ENCODE measurements around the gene FAM50B. TPM values are rescaled to one million over a fixed set of nuclear protein-coding genes. Genes with fewer than 3 reads are reported as not detected.
A peak's percentile ranks its signal among the peaks of the same experiment; 100 is the strongest.

The FAM50B gene, protein sequence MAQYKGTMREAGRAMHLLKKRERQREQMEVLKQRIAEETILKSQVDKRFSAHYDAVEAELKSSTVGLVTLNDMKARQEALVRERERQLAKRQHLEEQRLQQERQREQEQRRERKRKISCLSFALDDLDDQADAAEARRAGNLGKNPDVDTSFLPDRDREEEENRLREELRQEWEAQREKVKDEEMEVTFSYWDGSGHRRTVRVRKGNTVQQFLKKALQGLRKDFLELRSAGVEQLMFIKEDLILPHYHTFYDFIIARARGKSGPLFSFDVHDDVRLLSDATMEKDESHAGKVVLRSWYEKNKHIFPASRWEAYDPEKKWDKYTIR
- total RNA-seq = 1 to 10 TPM; 1.9 to 4.7 (median 1.9) TPM
- total RNA-seq (2013) = 5.0 TPM

DNA sequence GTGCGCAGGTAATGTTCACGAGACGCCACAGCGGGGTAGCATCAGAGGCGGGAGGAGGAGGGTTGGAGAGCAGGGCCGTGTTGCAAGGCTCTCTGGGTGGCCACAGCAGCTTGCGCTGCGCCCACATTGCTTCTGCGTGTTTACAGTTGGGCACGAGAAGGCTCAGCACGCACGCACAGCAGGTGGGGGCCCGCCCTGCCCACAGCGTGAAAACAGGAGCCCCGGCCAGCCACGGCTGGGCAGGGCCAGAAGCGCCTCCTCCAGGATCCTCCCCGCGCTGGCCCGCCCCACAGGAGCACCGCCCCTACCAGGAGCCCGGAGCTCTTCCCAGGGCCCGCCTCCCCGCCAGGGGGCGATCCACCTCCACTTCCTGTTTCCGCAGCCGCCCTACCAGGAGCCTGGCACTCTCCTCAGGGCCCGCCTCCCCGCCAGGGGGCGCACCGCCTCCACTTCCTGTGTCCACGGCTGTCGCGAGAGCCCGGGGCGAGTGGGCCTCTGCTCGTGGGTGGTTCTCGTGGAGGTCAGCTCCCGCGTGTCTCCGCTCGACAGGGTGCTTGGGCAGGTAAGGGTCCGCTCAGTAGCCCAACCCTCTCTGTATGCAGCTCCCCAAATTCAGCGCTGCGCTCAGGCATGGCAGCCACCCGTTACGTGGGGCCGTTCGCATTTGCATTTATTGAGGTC is at the start of gene FAM50B:
Gene FAM50B (plus strand): TSS at position 449 of the 681 bp plus-strand sequence. CDS start 439 bp downstream, outside the sequence.
- Histone ChIP-seq H3K27ac (ENCODE audit: low read length) (peak within 1 kb of the TSS; percentile 36), H3K4me1 (ENCODE audit: control insufficient read depth, insufficient read depth, low read length) (peaks cover 14% of the 10 kb centered on the region), H3K4me3 (ENCODE audit: low read length) (peak within 1 kb of the TSS; percentile 54), H3K27me3 (ENCODE audit: control insufficient read depth, insufficient read depth, low read length) (no peaks in the 10 kb centered on the region), H3K36me3 (ENCODE audit: control insufficient read depth, insufficient read depth, low read length) (no peaks in the 10 kb centered on the region), H3K9me3 (ENCODE audit: control insufficient read depth, insufficient read depth, low read length) (peaks cover 6% of the 10 kb centered on the region)
- H3K4me1 Mint-ChIP-seq = peaks cover 16 to 21% of the 10 kb centered on the region in 2 donors
- peak; percentile 90 to 95 (median 91) for ATAC-seq
- peak; percentile 85 to 93 for DNase-seq
- TF ChIP-seq, protein P1, sequence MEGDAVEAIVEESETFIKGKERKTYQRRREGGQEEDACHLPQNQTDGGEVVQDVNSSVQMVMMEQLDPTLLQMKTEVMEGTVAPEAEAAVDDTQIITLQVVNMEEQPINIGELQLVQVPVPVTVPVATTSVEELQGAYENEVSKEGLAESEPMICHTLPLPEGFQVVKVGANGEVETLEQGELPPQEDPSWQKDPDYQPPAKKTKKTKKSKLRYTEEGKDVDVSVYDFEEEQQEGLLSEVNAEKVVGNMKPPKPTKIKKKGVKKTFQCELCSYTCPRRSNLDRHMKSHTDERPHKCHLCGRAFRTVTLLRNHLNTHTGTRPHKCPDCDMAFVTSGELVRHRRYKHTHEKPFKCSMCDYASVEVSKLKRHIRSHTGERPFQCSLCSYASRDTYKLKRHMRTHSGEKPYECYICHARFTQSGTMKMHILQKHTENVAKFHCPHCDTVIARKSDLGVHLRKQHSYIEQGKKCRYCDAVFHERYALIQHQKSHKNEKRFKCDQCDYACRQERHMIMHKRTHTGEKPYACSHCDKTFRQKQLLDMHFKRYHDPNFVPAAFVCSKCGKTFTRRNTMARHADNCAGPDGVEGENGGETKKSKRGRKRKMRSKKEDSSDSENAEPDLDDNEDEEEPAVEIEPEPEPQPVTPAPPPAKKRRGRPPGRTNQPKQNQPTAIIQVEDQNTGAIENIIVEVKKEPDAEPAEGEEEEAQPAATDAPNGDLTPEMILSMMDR (IDR thresholded peaks at IDR 0.05) = peak; percentile 84
- H3K27ac Mint-ChIP-seq = peak within 1 kb of the TSS; percentile 73 to 83
- no peaks in the 10 kb centered on the region for H3K9me3 Mint-ChIP-seq
- H3K27me3 Mint-ChIP-seq (ENCODE audit: low read depth in 2 of 2) = peaks cover 3 to 7% of the 10 kb centered on the region in 2 donors
- H3K4me3 Mint-ChIP-seq = peak within 1 kb of the TSS; percentile 88
- intact Hi-C loops (cut with micrococcal nuclease) = loop anchor here (1.0 to 2.0 kb wide), 2 partner anchors 159 to 170 kb away; no protein-coding TSS in a partner anchor
- H3K36me3 Mint-ChIP-seq = no peaks in the 10 kb centered on the region
- 50% methylated on average over 49 of the region's 49 CpGs for WGBS (ENCODE audit: insufficient coverage)

DNA sequence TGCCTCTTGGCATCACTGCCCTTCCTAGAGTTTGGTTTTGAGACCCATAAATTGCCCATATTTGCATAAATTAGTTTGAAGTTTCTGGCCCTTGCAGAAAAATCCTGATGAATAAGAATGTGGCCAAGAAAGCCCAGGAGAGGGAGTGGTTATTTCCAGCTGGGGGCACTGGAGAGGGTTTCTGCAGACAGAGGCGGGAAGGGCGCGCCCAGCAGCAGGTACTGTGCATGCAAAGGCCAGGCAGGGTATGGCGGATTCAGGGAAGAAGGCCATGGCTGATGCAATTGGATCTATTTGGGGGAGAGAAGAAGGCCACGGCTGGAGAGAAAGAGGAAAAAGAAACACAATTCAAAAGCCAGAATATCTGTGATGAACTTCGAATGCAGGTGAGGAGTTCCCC is 49.5 kb upstream of the FAM50B start:
- Mint-ChIP-seq H3K27ac (no peak overlapping the region), H3K27me3 (ENCODE audit: low read depth in 2 of 2) (peaks cover 0 to 6% of the 10 kb centered on the region in 2 donors), H3K36me3 (no peaks in the 10 kb centered on the region), H3K4me3 (no peak overlapping the region), H3K9me3 (no peaks in the 10 kb centered on the region), H3K4me1 (no peaks in the 10 kb centered on the region)
- ATAC-seq (no peak), DNase-seq (no peak)
- TF ChIP-seq, protein P1 (IDR thresholded peaks at IDR 0.05) = no peak
- Histone ChIP-seq H3K9me3 (ENCODE audit: control insufficient read depth, insufficient read depth, low read length) (no peaks in the 10 kb centered on the region), H3K4me3 (ENCODE audit: low read length) (no peak overlapping the region), H3K27me3 (ENCODE audit: control insufficient read depth, insufficient read depth, low read length) (no peaks in the 10 kb centered on the region), H3K36me3 (ENCODE audit: control insufficient read depth, insufficient read depth, low read length) (no peaks in the 10 kb centered on the region), H3K4me1 (ENCODE audit: control insufficient read depth, insufficient read depth, low read length) (no peaks in the 10 kb centered on the region), H3K27ac (ENCODE audit: low read length) (no peak overlapping the region)
- intact Hi-C loops (cut with micrococcal nuclease) = no loop called here
- WGBS (ENCODE audit: insufficient coverage) = 96% methylated on average over 6 of the region's 6 CpGs

DNA sequence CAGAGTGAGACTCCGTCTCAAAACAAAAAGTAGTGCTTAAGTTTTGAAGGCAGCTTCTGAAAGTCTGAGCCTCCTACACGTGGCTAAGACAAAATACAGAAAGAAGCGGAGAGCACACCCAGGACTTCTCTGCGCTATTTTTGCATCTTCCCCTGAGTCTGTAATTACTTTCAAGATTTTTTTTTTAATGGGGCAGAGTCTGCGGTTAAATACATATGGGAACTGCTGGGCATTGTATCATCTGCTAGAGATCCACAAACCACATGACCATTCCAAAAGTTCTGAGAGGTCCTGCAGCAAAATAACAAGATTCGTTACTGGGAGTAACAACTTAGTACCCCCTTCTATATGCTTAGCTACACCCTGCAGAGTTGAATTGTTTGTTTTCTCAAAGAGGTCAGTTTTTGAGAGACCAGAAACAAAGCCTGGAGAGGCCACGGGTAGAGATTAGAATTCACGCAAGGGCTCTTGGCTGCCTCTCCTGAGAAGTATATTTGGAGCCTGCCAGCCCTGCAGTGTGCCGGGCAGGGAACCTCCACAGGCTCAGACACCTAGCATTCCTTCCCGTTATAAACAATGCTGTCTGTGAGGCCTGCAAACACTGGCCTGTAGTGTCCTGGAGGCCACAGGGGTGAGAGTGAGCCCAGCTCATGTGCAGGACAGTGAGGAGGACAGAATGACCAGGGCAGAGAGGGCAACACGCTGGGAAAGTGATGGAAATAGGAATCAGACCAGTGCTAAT is 48.2 kb upstream of the FAM50B start:
- Histone ChIP-seq H3K4me1 (ENCODE audit: control insufficient read depth, insufficient read depth, low read length) (no peaks in the 10 kb centered on the region), H3K36me3 (ENCODE audit: control insufficient read depth, insufficient read depth, low read length) (no peaks in the 10 kb centered on the region), H3K27ac (ENCODE audit: low read length) (no peak overlapping the region), H3K9me3 (ENCODE audit: control insufficient read depth, insufficient read depth, low read length) (no peaks in the 10 kb centered on the region), H3K27me3 (ENCODE audit: control insufficient read depth, insufficient read depth, low read length) (no peaks in the 10 kb centered on the region), H3K4me3 (ENCODE audit: low read length) (no peak overlapping the region)
- ATAC-seq (no peak), DNase-seq (no peak)
- intact Hi-C loops (cut with micrococcal nuclease) = no loop called here
- Mint-ChIP-seq H3K4me3 (no peak overlapping the region), H3K9me3 (no peaks in the 10 kb centered on the region), H3K27me3 (ENCODE audit: low read depth in 2 of 2) (peaks cover 0 to 6% of the 10 kb centered on the region in 2 donors), H3K27ac (no peak overlapping the region), H3K36me3 (no peaks in the 10 kb centered on the region), H3K4me1 (no peaks in the 10 kb centered on the region)
- WGBS (ENCODE audit: insufficient coverage) = 89% methylated on average over 11 of the region's 11 CpGs
- TF ChIP-seq, protein P1 (IDR thresholded peaks at IDR 0.05) = no peak

Data from natural killer cell (primary cell).